Endothelial cell of umbilical vein (primary cell): Measurements from ENCODE around the gene PHC2. TPM values are rescaled to one million over a fixed set of nuclear protein-coding genes. Genes with fewer than 3 reads are reported as not detected.
A peak's percentile ranks its signal among the peaks of the same experiment; 100 is the strongest.

ENCODE experiments used
- BruUV-seq: library from RNA; stranded (reverse); fragments of 400-500 nt; replicated peaks from 2 replicates; lab custom pipeline; 2021; lab: Mats Ljungman, UMichigan
- CTCF ChIA-PET: fragments of 300-600, 350-600 bp; sonication (Branson Sonifier 250); formaldehyde crosslinking; loops from one replicate; lab custom pipeline; 2021; ENCODE audit warnings: antibody characterized with exemption, inconsistent platforms; lab: Charles Lee
- POLR2A ChIA-PET: fragments of 300-600, 350-600 bp; sonication (Branson Sonifier 250); formaldehyde crosslinking; loops from one replicate; lab custom pipeline; 2021; ENCODE audit warnings: antibody characterized with exemption, inconsistent platforms; lab: Charles Lee
- DNase-seq: peaks from one replicate; pipeline ENCODE4 v3.0.0-alpha.2; 2011; ENCODE audit warnings: low read depth, low spot score
- FAIRE-seq: peaks from 2 replicates; lab custom pipeline; 2011; peaks lifted over from hg19 to GRCh38; lab: Jason Lieb, UNC
- H2AFZ ChIP-seq: 2 replicates; pipeline ENCODE4 v1.6.0; 2012; ENCODE audit warnings: low read depth, low read length, control low read depth, inconsistent platforms
- H3K27ac ChIP-seq: 2 replicates; pipeline ENCODE4 v1.5.1; 2011; ENCODE audit warnings: low read depth, mild to moderate bottlenecking, control low read depth, low read length, moderate library complexity; ENCODE audit not compliant: insufficient read depth
- H3K27me3 ChIP-seq, 2 experiments: 2 replicates each; pipeline versions ENCODE4 v1.6.0 to v1.6.1; 2011; ENCODE audit warnings: low read length in 2 of 2, mixed read lengths in 1 of 2; ENCODE audit not compliant: control insufficient read depth in 2 of 2, insufficient read depth in 2 of 2
- H3K36me3 ChIP-seq, 2 experiments: 2 replicates in 1 of 2; 3 replicates in 1 of 2; pipeline ENCODE4 v1.5.1; 2011; ENCODE audit warnings: low read length in 2 of 2, mild to moderate bottlenecking in 1 of 2, moderate library complexity in 1 of 2; ENCODE audit not compliant: control insufficient read depth in 2 of 2, insufficient read depth in 2 of 2; ENCODE audit errors: extremely low read depth in 1 of 2
- H3K4me1 ChIP-seq: 3 replicates; pipeline ENCODE4 v1.5.1; 2011; ENCODE audit warnings: mild to moderate bottlenecking, low read length; ENCODE audit not compliant: control insufficient read depth, insufficient read depth; ENCODE audit errors: extremely low read depth
- H3K4me2 ChIP-seq: 2 replicates; pipeline ENCODE4 v1.6.1; 2011; ENCODE audit warnings: low read length, control low read depth, mixed read lengths; ENCODE audit not compliant: insufficient read depth
- H3K4me3 ChIP-seq, 3 experiments: fragments of 200-600 bp in 1 of 3; sonication (generic), shearing (Covaris generic) in 1 of 3; replicated peaks in 1 of 3; 2 replicates each; pipeline ENCODE4 v1.5.1; 2011 to 2016; ENCODE audit warnings: control low read depth in 3 of 3, low read length in 3 of 3, mild to moderate bottlenecking in 2 of 3, inconsistent platforms in 1 of 3, low read depth in 1 of 3, moderate library complexity in 1 of 3; ENCODE audit not compliant: insufficient read depth in 1 of 3
- H3K79me2 ChIP-seq: 2 replicates; pipeline ENCODE4 v1.6.0; 2012; ENCODE audit warnings: low read length, inconsistent platforms; ENCODE audit not compliant: control insufficient read depth, insufficient read depth
- H3K9ac ChIP-seq: replicated peaks from 2 replicates; pipeline ENCODE3; 2011; ENCODE audit warnings: low read length, control low read depth; ENCODE audit not compliant: insufficient read depth; ENCODE audit errors: extremely low read depth
- H3K9me1 ChIP-seq: replicated peaks from 3 replicates; pipeline ENCODE4 v1.6.0; 2011; ENCODE audit warnings: mild to moderate bottlenecking, low read length; ENCODE audit not compliant: control insufficient read depth, insufficient read depth; ENCODE audit errors: extremely low read depth
- H3K9me3 ChIP-seq: replicated peaks from 2 replicates; pipeline ENCODE4 v1.5.1; 2012; ENCODE audit warnings: low read length, inconsistent platforms; ENCODE audit not compliant: control insufficient read depth, insufficient read depth
- H4K20me1 ChIP-seq: replicated peaks from 2 replicates; pipeline ENCODE3; 2011; ENCODE audit warnings: mild to moderate bottlenecking, low read length; ENCODE audit not compliant: control insufficient read depth, insufficient read depth; ENCODE audit errors: extremely low read depth
- CTCF ChIP-seq, 2 donors: IDR thresholded peaks; 1 replicate in 1 of 2; 2 replicates in 1 of 2; pipeline ENCODE4 v1.5.1; 2011; ENCODE audit warnings: low read length in 2 of 2, mild to moderate bottlenecking in 2 of 2, moderate library complexity in 2 of 2, control low read depth in 1 of 2, inconsistent platforms in 1 of 2, low read depth in 1 of 2; ENCODE audit not compliant: insufficient read depth in 1 of 2; ENCODE audit errors: extremely low read depth in 1 of 2
- EZH2 ChIP-seq: IDR thresholded peaks from 2 replicates; pipeline ENCODE4 v1.6.1; 2012; ENCODE audit warnings: borderline replicate concordance, low read depth, mild to moderate bottlenecking, moderate library complexity, low read length, inconsistent platforms; ENCODE audit not compliant: severe bottlenecking
- FOS ChIP-seq: IDR thresholded peaks from 2 replicates; pipeline ENCODE4 v1.6.1; 2011; ENCODE audit warnings: mild to moderate bottlenecking, low read length, moderate library complexity, borderline replicate concordance; ENCODE audit not compliant: insufficient read depth
- GATA2 ChIP-seq: IDR thresholded peaks from 2 replicates; pipeline ENCODE4 v1.7.0; 2011; ENCODE audit warnings: low read depth, mild to moderate bottlenecking, moderate library complexity, mixed read lengths, low read length; ENCODE audit not compliant: insufficient read length, insufficient read depth
- JUN ChIP-seq: IDR thresholded peaks from 2 replicates; pipeline ENCODE4 v1.6.1; 2011; ENCODE audit warnings: borderline replicate concordance, low read depth; ENCODE audit not compliant: insufficient read length, insufficient read depth
- MYC ChIP-seq: IDR thresholded peaks from one replicate; pipeline ENCODE4 v1.6.1; 2011; ENCODE audit warnings: mild to moderate bottlenecking, low read depth, low read length
- POLR2A ChIP-seq: IDR thresholded peaks from 2 replicates; pipeline ENCODE4 v1.6.1; 2012; ENCODE audit warnings: low read depth, mild to moderate bottlenecking, control low read depth, low read length
- POLR2AphosphoS5 ChIP-seq: IDR thresholded peaks from 2 replicates; pipeline ENCODE4 v1.6.1; 2012; ENCODE audit warnings: low read depth, mild to moderate bottlenecking, control low read depth, low read length, moderate library complexity; ENCODE audit not compliant: insufficient read depth
- dilution Hi-C: fragments of 300-500 bp; cut with MboI; formaldehyde crosslinking; loops from one replicate; pipeline ENCODE4 v1.15.0; 2019; ENCODE audit warnings: low sequenced_read_pairs; ENCODE audit not compliant: extremely low pct_ligation_motif_present
- intact Hi-C: fragments of 100-400 bp; cut with micrococcal nuclease; formaldehyde crosslinking; loops from one replicate; pipeline ENCODE4 v1.10.0; 2022
- polyA plus RNA-seq, 4 experiments: library from polyadenylated mRNA; depleted of rRNA in 3 of 4; stranded (reverse) in 3 of 4; unstranded in 1 of 4; fragments of >200 nt; gene quantifications; 2 replicates each; pipeline versions ENCODE4 v1.2.1 to v1.2.3, GENCODE V29; 2011 to 2012; ENCODE audit warnings: missing spikeins in 1 of 4
- total RNA-seq: library from RNA; stranded (reverse); gene quantifications from 2 replicates; pipeline ENCODE4 v1.2.3, GENCODE V29; 2021
- TF ChIP-seq, protein P1 (sequence below): IDR thresholded peaks from 2 replicates; pipeline ENCODE4 v1.6.1; 2011; ENCODE audit not compliant: insufficient read depth, insufficient read length

The PHC2 gene
- total and polyA plus RNA-seq, 2 donors (not counting 3 experiments of a cell fraction or from before 2014, with no cell fraction given): 65.6 to 79.0 TPM

- H3K4me1 ChIP-seq: peaks cover 41% of the 10 kb centered on the region
- H3K4me3 ChIP-seq: peak overlapping the region; percentile 74 to 95 (median 77)
- no peaks in the 10 kb centered on the region for H3K36me3 ChIP-seq
- peak overlapping the region; percentile 84 for H3K9ac ChIP-seq
- no peaks in the 10 kb centered on the region for H3K9me1 ChIP-seq
- dilution Hi-C loops (no loop called here), intact Hi-C loops (no loop called here)
- FAIRE-seq (no peak), DNase-seq (peak; percentile 40)
- ChIA-PET POLR2A (interaction anchor here (0.7 to 1.2 kb wide), 2 partner anchors 10 to 955 kb away, joined by 3 to 7 read pairs; partner anchors contain the start of gene BSDC1), CTCF (interaction anchor here (1.2 to 2.2 kb wide), 5 partner anchors 10 to 222 kb away, joined by 3 to 9 read pairs (median 5); no protein-coding TSS in a partner anchor)
- H3K27me3 ChIP-seq: no peaks in the 10 kb centered on the region
- BruUV-seq: no TSS peak
- H3K4me2 ChIP-seq: peak overlapping the region; percentile 94
- TF ChIP-seq POLR2A (peak; percentile 6), POLR2AphosphoS5 (peak; percentile 11)
- TF ChIP-seq, protein P1, sequence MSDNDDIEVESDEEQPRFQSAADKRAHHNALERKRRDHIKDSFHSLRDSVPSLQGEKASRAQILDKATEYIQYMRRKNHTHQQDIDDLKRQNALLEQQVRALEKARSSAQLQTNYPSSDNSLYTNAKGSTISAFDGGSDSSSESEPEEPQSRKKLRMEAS: no peak
- H3K79me2 ChIP-seq: peaks cover 51% of the 10 kb centered on the region
- no peaks in the 10 kb centered on the region for H3K9me3 ChIP-seq
- H4K20me1 ChIP-seq: no peaks in the 10 kb centered on the region
- peak overlapping the region; percentile 94 for H3K27ac ChIP-seq
- no peak overlapping the region for H2AFZ ChIP-seq
Measured at GRCh38 chr1:33349081-33349759, 81.7 kb downstream of the PHC2 start.

GRCh38 chr1:33348676-33349080, 82.2 kb downstream of the PHC2 start:
- peak overlapping the region; percentile 74 to 95 (median 77) for H3K4me3 ChIP-seq
- TF ChIP-seq, protein P1: no peak
- TF ChIP-seq POLR2A (no peak), JUN (no peak), MYC (no peak), POLR2AphosphoS5 (no peak), FOS (no peak), CTCF (IDR thresholded peaks at IDR 0.05; ENCODE audit: extremely low read depth in 1 of 2, insufficient read depth in 1 of 2, low read depth in 1 of 2, low read length in 2 of 2) (no peak), GATA2 (no peak), EZH2 (no peak)
- no peaks in the 10 kb centered on the region for H3K9me3 ChIP-seq
- dilution Hi-C loops (no loop called here), intact Hi-C loops (loop anchor here (1.0 kb wide), 1 partner anchor 82 kb away; no protein-coding TSS in a partner anchor)
- H3K4me1 ChIP-seq: peaks cover 45% of the 10 kb centered on the region
- H3K4me2 ChIP-seq: peak overlapping the region; percentile 94
- H2AFZ ChIP-seq: no peak overlapping the region
- H3K27me3 ChIP-seq: no peaks in the 10 kb centered on the region
- H3K27ac ChIP-seq: peak overlapping the region; percentile 94
- FAIRE-seq (no peak), DNase-seq (peak; percentile 44)
- ChIA-PET POLR2A (interaction anchor here (0.7 kb wide), 1 partner anchor 954 kb away, joined by 3 read pairs; the partner anchor contains the start of gene BSDC1), CTCF (interaction anchor here (2.2 kb wide), 1 partner anchor 53 kb away, joined by 7 read pairs; no protein-coding TSS in a partner anchor)
- H4K20me1 ChIP-seq: peaks cover 2% of the 10 kb centered on the region
- peaks cover 56% of the 10 kb centered on the region for H3K79me2 ChIP-seq
- no peaks in the 10 kb centered on the region for H3K9me1 ChIP-seq
- no peaks in the 10 kb centered on the region for H3K36me3 ChIP-seq
- peak overlapping the region; percentile 84 for H3K9ac ChIP-seq
- BruUV-seq: no TSS peak
